Left ventricle myocardium inferior (tissue), 1 donor: ENCODE results near the gene ASXL2. TPM values are rescaled to one million over a fixed set of nuclear protein-coding genes. Genes with fewer than 3 reads are reported as not detected.

Experiments used
- DNase-seq: peaks from one replicate; pipeline ENCODE4 v3.0.0-alpha.2; 2020
- H3K27ac ChIP-seq: fragments of 200-600 bp; replicated peaks from 2 replicates; pipeline ENCODE4 v1.8.0; 2021
- H3K27me3 ChIP-seq: fragments of 200-600 bp; 2 replicates; pipeline ENCODE4 v1.8.0; 2021; ENCODE audit warnings: low read depth
- H3K36me3 ChIP-seq: fragments of 200-600 bp; 2 replicates; pipeline ENCODE4 v1.8.0; 2021
- H3K4me1 ChIP-seq: fragments of 200-600 bp; 2 replicates; pipeline ENCODE4 v1.8.0; 2021
- H3K4me3 ChIP-seq: fragments of 200-600 bp; 2 replicates; pipeline ENCODE4 v1.8.0; 2021; ENCODE audit warnings: mild to moderate bottlenecking, moderate library complexity
- H3K9me3 ChIP-seq: fragments of 200-600 bp; replicated peaks from 2 replicates; pipeline ENCODE4 v1.8.0; 2021
- intact Hi-C: fragments of 100-400 bp; cut with micrococcal nuclease; formaldehyde crosslinking; loops from one replicate; pipeline ENCODE4 v1.11.0; 2022
- total RNA-seq: library from RNA; stranded (reverse); fragmentation: NEBNext Ultra II Directional; extraction: Animal tissue kit (Norgen Biotek cat#: 25700); gene quantifications from one replicate; pipeline ENCODE4 v1.2.1, GENCODE V29; 2021
- TF ChIP-seq, protein P1 (sequence below): fragments of 200-600 bp; IDR thresholded peaks from 2 replicates; pipeline ENCODE4 v1.8.0; 2021; ENCODE audit warnings: antibody characterized with exemption, mild to moderate bottlenecking, borderline replicate concordance
- donor health status: DM: no; HTN: yes; CAD: no; lungs with severe emphysema.

The ASXL2 gene
- total RNA-seq, 1 donor from 2014 or later, result 19.1 TPM

- Histone ChIP-seq H3K36me3 (no peaks in the 10 kb centered on the region), H3K9me3 (no peaks in the 10 kb centered on the region), H3K4me1 (no peaks in the 10 kb centered on the region), H3K27ac (no peak overlapping the region), H3K27me3 (peaks cover 11% of the 10 kb centered on the region), H3K4me3 (no peak overlapping the region)
- no peak for DNase-seq
- intact Hi-C loops, result no loop called here
- TF ChIP-seq, protein P1, sequence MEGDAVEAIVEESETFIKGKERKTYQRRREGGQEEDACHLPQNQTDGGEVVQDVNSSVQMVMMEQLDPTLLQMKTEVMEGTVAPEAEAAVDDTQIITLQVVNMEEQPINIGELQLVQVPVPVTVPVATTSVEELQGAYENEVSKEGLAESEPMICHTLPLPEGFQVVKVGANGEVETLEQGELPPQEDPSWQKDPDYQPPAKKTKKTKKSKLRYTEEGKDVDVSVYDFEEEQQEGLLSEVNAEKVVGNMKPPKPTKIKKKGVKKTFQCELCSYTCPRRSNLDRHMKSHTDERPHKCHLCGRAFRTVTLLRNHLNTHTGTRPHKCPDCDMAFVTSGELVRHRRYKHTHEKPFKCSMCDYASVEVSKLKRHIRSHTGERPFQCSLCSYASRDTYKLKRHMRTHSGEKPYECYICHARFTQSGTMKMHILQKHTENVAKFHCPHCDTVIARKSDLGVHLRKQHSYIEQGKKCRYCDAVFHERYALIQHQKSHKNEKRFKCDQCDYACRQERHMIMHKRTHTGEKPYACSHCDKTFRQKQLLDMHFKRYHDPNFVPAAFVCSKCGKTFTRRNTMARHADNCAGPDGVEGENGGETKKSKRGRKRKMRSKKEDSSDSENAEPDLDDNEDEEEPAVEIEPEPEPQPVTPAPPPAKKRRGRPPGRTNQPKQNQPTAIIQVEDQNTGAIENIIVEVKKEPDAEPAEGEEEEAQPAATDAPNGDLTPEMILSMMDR, result no peak
Measured at GRCh38 chr2:25697559-25698341, 180.5 kb downstream of the ASXL2 start.

GRCh38 chr2:25692737-25693445 lies 185.4 kb downstream of the ASXL2 start:
- TF ChIP-seq, protein P1, result no peak
- Histone ChIP-seq H3K4me1 (no peaks in the 10 kb centered on the region), H3K27ac (peak overlapping the region; percentile 64), H3K4me3 (no peak overlapping the region), H3K9me3 (no peaks in the 10 kb centered on the region), H3K36me3 (no peaks in the 10 kb centered on the region), H3K27me3 (peaks cover 6% of the 10 kb centered on the region)
- no peak for DNase-seq
- intact Hi-C loops, result no loop called here

DNA sequence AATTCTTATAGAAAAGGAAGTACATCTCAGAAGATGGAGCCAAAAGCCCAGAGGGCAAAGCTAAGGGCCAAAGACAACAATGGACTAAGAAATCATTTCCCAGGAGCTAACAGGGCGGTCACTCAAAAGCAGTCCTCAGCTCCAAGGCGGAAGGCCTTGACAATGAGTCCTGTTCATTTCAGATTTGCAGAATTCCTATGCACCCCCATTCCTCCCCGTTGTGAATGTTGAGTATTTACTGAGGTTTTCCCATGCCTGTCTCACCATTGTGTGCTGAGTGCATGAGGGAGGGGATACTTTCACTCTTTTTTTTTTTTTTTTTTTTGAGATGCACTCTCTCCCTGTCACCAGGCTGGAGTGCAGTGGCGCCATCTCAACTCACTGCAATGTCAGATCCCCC lies 186.1 kb downstream of the ASXL2 start:
- no peak for DNase-seq
- intact Hi-C loops, result no loop called here
- Histone ChIP-seq H3K36me3 (no peaks in the 10 kb centered on the region), H3K9me3 (no peaks in the 10 kb centered on the region), H3K4me1 (no peaks in the 10 kb centered on the region), H3K27ac (peak overlapping the region; percentile 64), H3K27me3 (peaks cover 4% of the 10 kb centered on the region), H3K4me3 (no peak overlapping the region)
- TF ChIP-seq, protein P1, result no peak

- Histone ChIP-seq H3K27ac (no peak overlapping the region), H3K36me3 (no peaks in the 10 kb centered on the region), H3K4me1 (no peaks in the 10 kb centered on the region), H3K27me3 (peaks cover 4% of the 10 kb centered on the region), H3K9me3 (no peaks in the 10 kb centered on the region), H3K4me3 (no peak overlapping the region)
- TF ChIP-seq, protein P1, result no peak
- intact Hi-C loops, result no loop called here
- DNase-seq, result no peak
Measured at GRCh38 chr2:25690058-25690457, 188.2 kb downstream of the ASXL2 start.

GRCh38 chr2:25688236-25688635 lies 190.1 kb downstream of the ASXL2 start:
- H3K36me3 ChIP-seq, result no peaks in the 10 kb centered on the region
- no peak overlapping the region for H3K4me3 ChIP-seq
- H3K4me1 ChIP-seq, result no peaks in the 10 kb centered on the region
- no peak overlapping the region for H3K27ac ChIP-seq
- TF ChIP-seq, protein P1, result no peak
- H3K9me3 ChIP-seq, result no peaks in the 10 kb centered on the region
- intact Hi-C loops, result no loop called here
- DNase-seq, result no peak
- H3K27me3 ChIP-seq, result peaks cover 4% of the 10 kb centered on the region
